Esophagus squamous epithelium (tissue), 5 donors: Measurements from ENCODE around the gene NME1. TPM values are rescaled to one million over a fixed set of nuclear protein-coding genes. Genes with fewer than 3 reads are reported as not detected.

ENCODE experiments used
- DNase-seq: peaks from one replicate; lab custom pipeline; 2025; lab: John Stamatoyannopoulos, UW
- H3K27ac ChIP-seq, 4 donors: fragments of 200-600 bp; sonication (generic); one replicate each; pipeline ENCODE4 v1.5.1; 2016 to 2019; ENCODE audit warnings: mild to moderate bottlenecking in 1 of 4
- H3K27me3 ChIP-seq, 4 donors: fragments of 200-600 bp; sonication (generic); 1 replicate in 3 of 4; 2 replicates in 1 of 4; pipeline versions ENCODE4 v1.5.1 to v1.6.0; 2017 to 2021; ENCODE audit warnings: antibody characterized with exemption in 1 of 4
- H3K36me3 ChIP-seq, 3 donors: fragments of 200-600 bp; sonication (generic); one replicate each; pipeline ENCODE4 v1.5.1; 2016 to 2019
- H3K4me1 ChIP-seq, 3 donors: fragments of 200-600 bp; sonication (generic); one replicate each; pipeline ENCODE4 v1.5.1; 2017 to 2019
- H3K4me3 ChIP-seq, 4 donors: fragments of 200-600 bp; sonication (generic); 1 replicate in 3 of 4; 2 replicates in 1 of 4; pipeline ENCODE4 v1.5.1; 2016 to 2019; ENCODE audit warnings: mild to moderate bottlenecking in 2 of 4, moderate library complexity in 1 of 4
- H3K9me3 ChIP-seq, 3 donors: fragments of 200-600 bp; sonication (generic); one replicate each; pipeline ENCODE4 v1.5.1; 2016 to 2019
- CTCF ChIP-seq, 6 experiments: fragments of 450-650 bp in 4 of 6; fragments of 200-600 bp in 2 of 6; sonication (generic) in 2 of 6; IDR thresholded peaks; one replicate each; pipeline ENCODE4 v1.5.1; 2016 to 2019; ENCODE audit warnings: antibody characterized with exemption in 6 of 6, mild to moderate bottlenecking in 4 of 6, moderate library complexity in 4 of 6
- POLR2A ChIP-seq, 4 donors: fragments of 450-650 bp; IDR thresholded peaks; one replicate each; pipeline ENCODE4 v1.6.1; 2017; ENCODE audit warnings: antibody characterized with exemption in 4 of 4, mild to moderate bottlenecking in 4 of 4, moderate library complexity in 3 of 4
- WGBS, 2 donors: methylation state at CpG; one replicate each; pipeline ENCODE4 v1.1.5; 2018; 5-methylcytosine and 5-hydroxymethylcytosine counted together
- intact Hi-C: fragments of 100-400 bp; cut with DNase I; formaldehyde crosslinking; loops from one replicate; pipeline ENCODE4 v1.15.0; 2022
- total RNA-seq, 4 donors: library from RNA; depleted of rRNA; stranded (reverse); fragments of >200 nt; gene quantifications; one replicate each; pipeline ENCODE4 v1.1.0, GENCODE V29; 2016
- donor health status: DM: yes; HTN: yes; CAD: no.

NME1 gene
- total RNA-seq, 4 donors from 2014 or later, result 56.9 to 138 (median 101) TPM

- 72 to 74% methylated on average over 5 of the region's 5 CpGs for WGBS, 2 donors
- Histone ChIP-seq H3K9me3 (no peaks in the 10 kb centered on the region), H3K4me3 (no peak overlapping the region), H3K4me1 (no peaks in the 10 kb centered on the region), H3K36me3 (peaks cover 0 to 82% (median 7%) of the 10 kb centered on the region in 3 donors), H3K27ac (no peak overlapping the region), H3K27me3 (no peaks in the 10 kb centered on the region)
- TF ChIP-seq POLR2A (IDR thresholded peaks at IDR 0.05) (no peak), CTCF (IDR thresholded peaks at IDR 0.05) (no peak)
- DNase-seq, result no peak
- intact Hi-C loops, result no loop called here
Observed at GRCh38 chr17:51180486-51180885, 27.1 kb downstream of the NME1 start.

- 80 to 88% methylated on average over 1 of the region's 1 CpG for WGBS, 2 donors
- Histone ChIP-seq H3K4me1 (no peaks in the 10 kb centered on the region), H3K4me3 (no peak overlapping the region), H3K27ac (no peak overlapping the region), H3K9me3 (no peaks in the 10 kb centered on the region), H3K36me3 (peaks cover 0 to 90% (median 17%) of the 10 kb centered on the region in 3 donors), H3K27me3 (no peaks in the 10 kb centered on the region)
- intact Hi-C loops, result no loop called here
- DNase-seq, result no peak
- TF ChIP-seq POLR2A (IDR thresholded peaks at IDR 0.05) (no peak), CTCF (IDR thresholded peaks at IDR 0.05) (no peak)
Observed at GRCh38 chr17:51184124-51184523, 30.8 kb downstream of the NME1 start.

GRCh38 chr17:51185763-51186332 is 32.5 kb downstream of the NME1 start:
- WGBS, 2 donors, result 91 to 97% methylated on average over 8 of the region's 8 CpGs
- no peaks in the 10 kb centered on the region for H3K9me3 ChIP-seq
- H3K4me1 ChIP-seq, result no peaks in the 10 kb centered on the region
- H3K4me3 ChIP-seq, result no peak overlapping the region
- no peaks in the 10 kb centered on the region for H3K27me3 ChIP-seq
- TF ChIP-seq POLR2A (IDR thresholded peaks at IDR 0.05), result no peak
- TF ChIP-seq CTCF (IDR thresholded peaks at IDR 0.05), result no peak
- intact Hi-C loops, result no loop called here
- no peak overlapping the region for H3K27ac ChIP-seq
- peaks cover 1 to 100% (median 21%) of the 10 kb centered on the region in 3 donors for H3K36me3 ChIP-seq
- DNase-seq, result no peak

GRCh38 chr17:51188271-51188833 is 35.0 kb downstream of the NME1 start:
- Histone ChIP-seq H3K27ac (no peak overlapping the region), H3K27me3 (no peaks in the 10 kb centered on the region), H3K36me3 (peaks cover 4 to 100% (median 20%) of the 10 kb centered on the region in 3 donors), H3K4me3 (no peak overlapping the region), H3K9me3 (no peaks in the 10 kb centered on the region), H3K4me1 (no peaks in the 10 kb centered on the region)
- TF ChIP-seq POLR2A (IDR thresholded peaks at IDR 0.05) (no peak), CTCF (IDR thresholded peaks at IDR 0.05) (no peak)
- intact Hi-C loops, result no loop called here
- no peak for DNase-seq
- WGBS, 2 donors, result 76 to 84% methylated on average over 9 of the region's 9 CpGs

- intact Hi-C loops, result no loop called here
- Histone ChIP-seq H3K4me1 (no peaks in the 10 kb centered on the region), H3K27ac (no peak overlapping the region), H3K4me3 (no peak overlapping the region), H3K27me3 (no peaks in the 10 kb centered on the region), H3K9me3 (no peaks in the 10 kb centered on the region), H3K36me3 (peaks cover 4 to 100% (median 26%) of the 10 kb centered on the region in 3 donors)
- TF ChIP-seq POLR2A (IDR thresholded peaks at IDR 0.05) (no peak), CTCF (IDR thresholded peaks at IDR 0.05) (no peak)
- no peak for DNase-seq
Observed at GRCh38 chr17:51189162-51189561, 35.8 kb downstream of the NME1 start.
